NCI-H128 (cell line): ENCODE data around the gene CXorf49.
"Not testable (repeated sequence)": the region's sequence is repeated elsewhere in the genome, so short reads cannot be mapped to it uniquely, and the experiment has no call there.

ENCODE experiments used
- DNase-seq: peaks from one replicate; lab custom pipeline; 2025; ENCODE audit not compliant: unreplicated experiment; lab: John Stamatoyannopoulos, UW

CXorf49 gene

GRCh38 chrX:71675636-71676035 is 42.4 kb downstream of the CXorf49 start:
- not testable (repeated sequence) for DNase-seq

- no peak for DNase-seq
Observed at GRCh38 chrX:71671938-71672337, 46.1 kb downstream of the CXorf49 start.

- no peak for DNase-seq
Observed at GRCh38 chrX:71671043-71671780, 46.9 kb downstream of the CXorf49 start.

GRCh38 chrX:71669947-71670346 is 48.1 kb downstream of the CXorf49 start:
- DNase-seq, result not testable (repeated sequence)

- DNase-seq, result no peak
Observed at GRCh38 chrX:71669492-71669891, 48.6 kb downstream of the CXorf49 start.

- DNase-seq, result no peak
Observed at GRCh38 chrX:71668248-71668595, 49.9 kb downstream of the CXorf49 start.

- no peak for DNase-seq
Observed at GRCh38 chrX:71667328-71668247, 50.5 kb downstream of the CXorf49 start, which contains the start of gene LOC101059915. LOC101059915 (plus strand) TSS chrX:71667546.

GRCh38 chrX:71666240-71667223 is 51.6 kb downstream of the CXorf49 start:
- DNase-seq, result no peak

- no peak for DNase-seq
Observed at GRCh38 chrX:71665747-71666146, 52.3 kb downstream of the CXorf49 start.

- no peak for DNase-seq
Observed at GRCh38 chrX:71664889-71665491, 53.1 kb downstream of the CXorf49 start.
